GM23248 (cell line): ENCODE results near the gene ARHGAP24.

ENCODE experiments used
- EZH2 ChIP-seq: fragments of 200-600 bp; sonication (generic); IDR thresholded peaks from 2 replicates; pipeline ENCODE4 v1.6.1; 2018; ENCODE audit warnings: antibody characterized with exemption, mild to moderate bottlenecking; ENCODE audit not compliant: insufficient read depth, poor library complexity, severe bottlenecking
- EZH2phosphoT487 ChIP-seq: fragments of 200-600 bp; sonication (generic); IDR thresholded peaks from 2 replicates; pipeline ENCODE4 v1.6.1; 2018; ENCODE audit warnings: antibody characterized with exemption, moderate library complexity, mild to moderate bottlenecking, low read depth; ENCODE audit not compliant: insufficient read depth

DNA sequence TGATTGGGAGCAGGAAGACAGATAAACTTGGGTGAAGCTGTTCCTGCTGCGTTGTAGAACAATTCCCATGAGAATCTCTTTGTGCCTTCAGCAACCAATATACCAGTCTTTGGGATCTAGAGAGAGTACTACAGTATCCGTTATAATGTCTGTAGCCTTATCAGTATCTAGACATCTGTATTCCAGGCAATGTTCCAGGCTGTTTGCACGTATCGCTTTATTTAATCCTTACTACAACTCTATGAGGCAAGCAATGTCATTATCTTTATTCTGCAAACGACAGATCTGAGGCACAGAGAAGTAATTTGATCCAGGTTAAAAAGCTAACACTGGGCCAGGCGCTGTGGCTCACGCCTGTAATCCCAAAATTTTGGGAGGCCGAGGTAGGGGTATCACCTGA, 251.6 kb downstream of the ARHGAP24 start:
- TF ChIP-seq EZH2 (no peak), EZH2phosphoT487 (no peak)
